Loucy (cell line): ENCODE data around the gene CUEDC1.

Experiments used
- CTCF ChIP-seq: fragments of 200-600 bp; sonication (generic); conservative IDR thresholded peaks from 2 replicates; pipeline ENCODE4 v1.5.1; 2014; ENCODE audit warnings: mild to moderate bottlenecking, antibody characterized with exemption, low read length
- EZH2phosphoT487 ChIP-seq: fragments of 200-600 bp; IDR thresholded peaks from 2 replicates; pipeline ENCODE4 v1.6.1; 2018; ENCODE audit warnings: antibody characterized with exemption, mild to moderate bottlenecking, moderate library complexity, borderline replicate concordance

GRCh38 chr17:57881783-57882351 is 73.3 kb downstream of the CUEDC1 start:
- TF ChIP-seq CTCF (no peak), EZH2phosphoT487 (no peak)
